Body of pancreas (tissue), 4 donors: ENCODE data around the gene FAM120AOS. TPM values are rescaled to one million over a fixed set of nuclear protein-coding genes. Genes with fewer than 3 reads are reported as not detected.

Experiments used
- ATAC-seq: fragments of 150-250 bp; one replicate; pipeline ENCODE4 v1.9.1; 2016
- DNase-seq, 4 donors: peaks; one replicate each; pipeline ENCODE4 v3.0.0-alpha.2; 2019
- H3K27ac ChIP-seq, 4 donors: fragments of 200-600 bp; sonication (generic); 1 replicate in 3 of 4; 2 replicates in 1 of 4; pipeline versions ENCODE4 v1.5.1 to v1.6.1; 2016 to 2019; ENCODE audit warnings: mild to moderate bottlenecking in 1 of 4, mixed read lengths in 1 of 4, moderate library complexity in 1 of 4
- H3K27me3 ChIP-seq, 2 donors: fragments of 200-600 bp; sonication (generic); one replicate each; pipeline ENCODE4 v1.6.0; 2016; ENCODE audit warnings: mild to moderate bottlenecking in 1 of 2
- H3K36me3 ChIP-seq, 2 donors: fragments of 200-600 bp; sonication (generic); replicated peaks in 1 of 2; 2 replicates each; pipeline ENCODE4 v1.5.1; 2016; ENCODE audit warnings: low read depth in 2 of 2; ENCODE audit not compliant: insufficient read depth in 1 of 2
- H3K4me1 ChIP-seq: fragments of 200-600 bp; sonication (generic); one replicate; pipeline ENCODE4 v1.6.0; 2016
- H3K4me3 ChIP-seq, 2 donors: fragments of 200-600 bp; sonication (generic); 1 replicate in 1 of 2; 2 replicates in 1 of 2; pipeline ENCODE4 v1.5.1; 2016 to 2019
- H3K9me3 ChIP-seq, 3 donors: fragments of 200-600 bp; sonication (generic); 1 replicate in 2 of 3; 2 replicates in 1 of 3; pipeline ENCODE4 v1.5.1; 2016
- POLR2A ChIP-seq, 3 donors: fragments of 450-650 bp; IDR thresholded peaks; one replicate each; pipeline ENCODE4 v1.6.1; 2016; ENCODE audit warnings: antibody characterized with exemption in 3 of 3, mild to moderate bottlenecking in 2 of 3
- WGBS, 2 donors: methylation state at CpG; one replicate each; pipeline ENCODE4 v1.1.5; 2017; 5-methylcytosine and 5-hydroxymethylcytosine counted together
- intact Hi-C: fragments of 100-400 bp; cut with DNase I; formaldehyde crosslinking; loops from one replicate; pipeline ENCODE4 v1.15.1; 2023
- total RNA-seq, 2 donors: library from RNA; depleted of rRNA; stranded (reverse); fragments of >200 nt; gene quantifications; one replicate each; pipeline ENCODE4 v1.1.0, GENCODE V29; 2016
- TF ChIP-seq, protein P1 (sequence below), 7 experiments: fragments of 450-650 bp in 4 of 7; fragments of 200-600 bp in 3 of 7; sonication (generic) in 3 of 7; IDR thresholded peaks; one replicate each; pipeline ENCODE4 v1.5.1; 2016 to 2019; ENCODE audit warnings: antibody characterized with exemption in 7 of 7

Gene FAM120AOS
- total RNA-seq, 2 donors from 2014 or later, result 35.0 to 44.5 TPM

DNA sequence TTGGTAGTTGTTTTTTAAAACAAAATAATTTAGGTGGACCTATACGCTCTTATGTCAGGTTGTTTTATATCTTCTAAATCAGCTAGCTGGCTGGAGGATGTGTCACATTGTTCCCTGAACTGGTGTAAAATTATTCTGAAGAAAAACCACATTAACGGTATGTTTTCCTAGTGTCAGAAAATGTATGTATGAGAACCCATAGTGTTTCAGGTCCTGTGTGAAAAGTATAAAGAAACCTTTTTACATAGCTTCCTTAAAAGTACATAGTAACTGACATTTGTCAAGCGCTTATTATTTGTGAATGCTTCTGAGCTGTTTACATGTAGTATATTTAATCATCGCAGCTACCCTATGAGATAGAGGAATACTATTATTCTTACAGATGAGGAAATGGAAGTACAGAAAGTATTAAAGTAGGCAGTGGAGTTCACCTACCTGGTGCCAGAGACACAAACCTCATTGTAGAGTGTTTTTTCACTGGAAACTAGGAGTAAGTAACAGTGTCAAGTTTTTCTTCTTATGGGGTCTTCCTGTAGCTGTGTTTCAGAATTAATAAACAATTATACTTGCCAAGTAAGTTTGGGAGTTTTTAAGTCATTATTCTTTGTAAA is 10.4 kb upstream of the FAM120AOS start:
- Histone ChIP-seq H3K27ac (peak overlapping the region in 1 of 4 donors; percentile 14), H3K4me3 (no peak overlapping the region), H3K9me3 (no peaks in the 10 kb centered on the region), H3K27me3 (no peaks in the 10 kb centered on the region), H3K4me1 (peaks cover 74% of the 10 kb centered on the region), H3K36me3 (no peaks in the 10 kb centered on the region)
- no peak for ATAC-seq
- TF ChIP-seq, protein P1, sequence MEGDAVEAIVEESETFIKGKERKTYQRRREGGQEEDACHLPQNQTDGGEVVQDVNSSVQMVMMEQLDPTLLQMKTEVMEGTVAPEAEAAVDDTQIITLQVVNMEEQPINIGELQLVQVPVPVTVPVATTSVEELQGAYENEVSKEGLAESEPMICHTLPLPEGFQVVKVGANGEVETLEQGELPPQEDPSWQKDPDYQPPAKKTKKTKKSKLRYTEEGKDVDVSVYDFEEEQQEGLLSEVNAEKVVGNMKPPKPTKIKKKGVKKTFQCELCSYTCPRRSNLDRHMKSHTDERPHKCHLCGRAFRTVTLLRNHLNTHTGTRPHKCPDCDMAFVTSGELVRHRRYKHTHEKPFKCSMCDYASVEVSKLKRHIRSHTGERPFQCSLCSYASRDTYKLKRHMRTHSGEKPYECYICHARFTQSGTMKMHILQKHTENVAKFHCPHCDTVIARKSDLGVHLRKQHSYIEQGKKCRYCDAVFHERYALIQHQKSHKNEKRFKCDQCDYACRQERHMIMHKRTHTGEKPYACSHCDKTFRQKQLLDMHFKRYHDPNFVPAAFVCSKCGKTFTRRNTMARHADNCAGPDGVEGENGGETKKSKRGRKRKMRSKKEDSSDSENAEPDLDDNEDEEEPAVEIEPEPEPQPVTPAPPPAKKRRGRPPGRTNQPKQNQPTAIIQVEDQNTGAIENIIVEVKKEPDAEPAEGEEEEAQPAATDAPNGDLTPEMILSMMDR (IDR thresholded peaks at IDR 0.05), result no peak
- TF ChIP-seq POLR2A (IDR thresholded peaks at IDR 0.05), result no peak
- intact Hi-C loops, result no loop called here
- DNase-seq, result no peak
- 76 to 78% methylated on average over 4 of the region's 4 CpGs for WGBS, 2 donors

DNA sequence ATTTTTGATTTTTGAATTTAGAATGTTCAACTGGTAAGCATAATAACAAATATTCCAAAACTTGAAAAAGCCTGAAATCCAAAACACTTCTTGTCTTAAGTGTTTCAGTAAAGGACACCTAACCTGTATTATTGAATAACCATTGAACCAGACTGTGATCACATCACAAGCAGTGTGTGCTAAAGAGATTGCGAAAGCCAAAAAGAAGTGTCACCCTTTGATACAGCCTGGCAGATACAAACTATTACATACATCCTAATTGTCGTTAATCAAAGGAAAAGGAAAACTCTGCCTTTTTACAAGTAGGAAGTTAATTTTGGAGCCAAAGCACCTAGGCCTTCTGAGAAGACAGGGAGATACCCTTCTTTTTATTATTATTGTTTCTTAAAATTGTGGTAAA is 8.4 kb upstream of the FAM120AOS start:
- no peaks in the 10 kb centered on the region for H3K9me3 ChIP-seq
- no peak overlapping the region for H3K4me3 ChIP-seq
- DNase-seq, result no peak
- no peak overlapping the region for H3K27ac ChIP-seq
- 78 to 86% methylated on average over 2 of the region's 2 CpGs for WGBS, 2 donors
- TF ChIP-seq, protein P1 (IDR thresholded peaks at IDR 0.05), result no peak
- TF ChIP-seq POLR2A (IDR thresholded peaks at IDR 0.05), result no peak
- no peak for ATAC-seq
- H3K4me1 ChIP-seq, result peaks cover 69% of the 10 kb centered on the region
- no peaks in the 10 kb centered on the region for H3K27me3 ChIP-seq
- intact Hi-C loops, result no loop called here
- no peaks in the 10 kb centered on the region for H3K36me3 ChIP-seq

DNA sequence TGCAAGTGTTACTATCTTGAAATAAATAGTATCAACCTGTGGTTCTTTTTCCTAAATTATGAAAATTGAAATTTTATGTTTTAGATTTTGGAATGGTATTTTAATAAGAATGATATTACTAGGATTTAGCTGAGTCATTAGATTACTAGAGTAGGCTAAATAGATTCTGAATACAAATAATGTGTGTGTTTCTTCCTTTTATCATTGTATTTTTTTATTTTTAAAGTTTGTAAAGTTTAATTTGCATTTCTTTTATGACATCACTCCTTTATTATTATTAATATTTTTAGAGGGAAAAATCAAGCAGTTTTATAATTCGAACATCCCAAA is 8.0 kb upstream of the FAM120AOS start:
- TF ChIP-seq, protein P1 (IDR thresholded peaks at IDR 0.05), result no peak
- TF ChIP-seq POLR2A (IDR thresholded peaks at IDR 0.05), result no peak

DNA sequence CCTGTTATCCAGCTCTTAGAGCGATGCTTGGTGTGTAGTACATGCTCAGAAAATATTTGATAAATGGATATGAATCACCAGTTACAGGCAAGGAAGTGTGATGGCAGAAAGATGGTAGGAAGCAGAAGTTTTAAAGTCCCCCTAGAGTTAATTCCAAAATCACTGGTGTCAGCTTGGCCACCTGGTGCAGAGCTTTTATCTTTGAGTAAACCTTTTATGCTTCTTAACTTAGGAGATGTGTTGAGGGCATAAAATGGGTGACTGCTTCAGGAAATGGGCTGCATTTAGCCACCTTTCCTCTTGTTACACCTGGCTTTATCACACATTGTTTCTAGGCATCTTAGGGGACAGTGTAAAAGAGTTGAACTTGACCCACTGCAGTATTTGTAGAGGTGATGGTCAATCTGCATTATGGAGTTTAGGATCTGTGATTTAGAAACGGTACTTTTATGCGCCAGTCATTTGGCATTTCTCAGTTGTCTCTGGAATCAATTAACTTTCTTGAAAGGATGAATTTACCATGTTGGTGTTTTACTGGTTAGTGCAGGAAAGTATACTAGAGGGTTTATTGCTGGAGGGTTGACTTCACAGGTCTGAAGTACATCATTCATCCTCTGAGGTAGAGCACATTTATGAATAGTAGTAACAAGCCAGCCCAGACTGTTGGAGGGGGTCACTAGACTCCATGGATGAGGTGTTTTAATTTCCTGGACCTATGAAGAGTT is 7.5 kb upstream of the FAM120AOS start:
- WGBS, 2 donors, result 81 to 85% methylated on average over 3 of the region's 3 CpGs
- ATAC-seq (no peak), DNase-seq (no peak)
- Histone ChIP-seq H3K27ac (no peak overlapping the region), H3K27me3 (no peaks in the 10 kb centered on the region), H3K4me3 (no peak overlapping the region), H3K9me3 (no peaks in the 10 kb centered on the region), H3K36me3 (no peaks in the 10 kb centered on the region), H3K4me1 (peaks cover 69% of the 10 kb centered on the region)
- TF ChIP-seq, protein P1 (IDR thresholded peaks at IDR 0.05), result no peak
- no peak for TF ChIP-seq POLR2A (IDR thresholded peaks at IDR 0.05)
- intact Hi-C loops, result no loop called here

More for the DNA sequence above, 8.0 kb upstream of the FAM120AOS start:
- Histone ChIP-seq H3K36me3 (no peaks in the 10 kb centered on the region), H3K27ac (no peak overlapping the region), H3K4me1 (peaks cover 69% of the 10 kb centered on the region), H3K9me3 (no peaks in the 10 kb centered on the region), H3K4me3 (no peak overlapping the region), H3K27me3 (no peaks in the 10 kb centered on the region)
- DNase-seq (no peak), ATAC-seq (no peak)
- intact Hi-C loops, result no loop called here
- WGBS, 2 donors, result 91 to 100% methylated on average over 1 of the region's 1 CpG

DNA sequence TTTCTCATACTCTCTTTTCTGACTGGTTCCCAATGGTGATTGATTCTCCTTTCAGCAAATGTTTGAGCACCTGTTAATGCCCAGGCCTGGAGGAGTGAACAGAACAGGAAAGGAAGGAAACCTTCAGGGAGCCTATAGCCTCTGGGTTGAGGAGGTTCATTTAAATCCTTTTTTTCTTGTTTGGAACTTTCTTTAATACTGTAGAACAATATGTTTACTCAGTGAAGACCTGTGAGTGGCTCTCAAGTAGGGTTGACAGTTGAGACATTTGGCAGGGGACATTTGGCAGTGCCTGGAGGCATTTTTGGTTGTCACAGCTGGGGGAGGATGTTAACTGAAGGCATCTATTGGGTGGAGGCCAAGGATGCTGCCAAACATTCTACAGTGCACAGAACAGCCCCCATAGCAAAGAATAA is 6.1 kb upstream of the FAM120AOS start:
- no peaks in the 10 kb centered on the region for H3K27me3 ChIP-seq
- H3K4me1 ChIP-seq, result peaks cover 68% of the 10 kb centered on the region
- ATAC-seq, result no peak
- H3K27ac ChIP-seq, result no peak overlapping the region
- no peak for DNase-seq
- H3K4me3 ChIP-seq, result no peak overlapping the region
- H3K36me3 ChIP-seq, result no peaks in the 10 kb centered on the region
- H3K9me3 ChIP-seq, result no peaks in the 10 kb centered on the region
- TF ChIP-seq, protein P1 (IDR thresholded peaks at IDR 0.05), result no peak
- no peak for TF ChIP-seq POLR2A (IDR thresholded peaks at IDR 0.05)
- intact Hi-C loops, result loop anchor here (10.0 kb wide), 1 partner anchor 275 kb away; the partner anchor contains the start of gene WNK2
